NT2/D1 (cell line): ENCODE results near the gene POLR1H.
"Not testable (repeated sequence)": the region's sequence is repeated elsewhere in the genome, so short reads cannot be mapped to it uniquely, and the experiment has no call there.

Experiments used
- DNase-seq: peaks from one replicate; pipeline ENCODE4 v3.0.0-alpha.2; 2011; ENCODE audit warnings: low read depth, low spot score
- H3K27me3 ChIP-seq: 2 replicates; pipeline ENCODE4 v1.6.0; 2011; ENCODE audit warnings: mild to moderate bottlenecking; ENCODE audit not compliant: insufficient read length, insufficient read depth
- H3K36me3 ChIP-seq: 2 replicates; pipeline ENCODE4 v1.6.1; 2011; ENCODE audit warnings: mild to moderate bottlenecking, low read length, mixed read lengths; ENCODE audit not compliant: insufficient read depth, insufficient read length
- H3K4me1 ChIP-seq: 2 replicates; pipeline ENCODE4 v1.5.1; 2011; ENCODE audit not compliant: insufficient read depth, insufficient read length
- H3K4me3 ChIP-seq: 2 replicates; pipeline ENCODE4 v1.5.1; 2011; ENCODE audit warnings: low read depth; ENCODE audit not compliant: insufficient read length
- H3K9ac ChIP-seq: 2 replicates; pipeline ENCODE4 v1.6.0; 2011; ENCODE audit warnings: low read depth; ENCODE audit not compliant: insufficient read length
- H3K9me3 ChIP-seq: 2 replicates; pipeline ENCODE4 v1.5.1; 2011; ENCODE audit warnings: mild to moderate bottlenecking, low read length; ENCODE audit not compliant: insufficient read depth
- SUZ12 ChIP-seq: IDR thresholded peaks from 2 replicates; pipeline ENCODE4 v1.6.1; 2011; ENCODE audit not compliant: insufficient read length, insufficient read depth; ENCODE audit errors: extremely low read depth
- YY1 ChIP-seq: IDR thresholded peaks from 2 replicates; pipeline ENCODE4 v1.6.1; 2011; ENCODE audit not compliant: insufficient read length, insufficient read depth
- ZNF274 ChIP-seq: IDR thresholded peaks from 2 replicates; pipeline ENCODE4 v1.6.1; 2011; ENCODE audit warnings: mild to moderate bottlenecking, low read depth, low read length

POLR1H gene

DNA sequence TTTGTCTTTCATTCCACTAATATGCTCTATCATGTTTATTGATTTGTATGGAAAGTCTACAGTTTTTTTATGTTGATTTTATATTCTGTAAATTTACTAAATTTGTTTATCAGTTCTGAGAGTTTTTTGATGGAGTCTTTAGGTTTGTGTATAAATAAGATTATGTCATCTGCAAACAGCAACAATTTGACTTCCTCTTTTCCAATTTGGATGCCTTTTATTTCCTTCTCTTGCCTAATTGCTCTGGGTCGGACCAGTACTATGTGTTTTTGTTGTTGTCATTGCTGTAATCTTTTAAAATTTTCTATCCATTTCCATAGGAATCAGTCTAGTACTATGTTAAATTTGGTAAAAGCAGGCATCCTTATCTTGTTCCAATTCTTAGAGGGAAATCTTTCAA is 31.5 kb upstream of the POLR1H start:
- Histone ChIP-seq H3K36me3 (peaks cover 2% of the 10 kb centered on the region), H3K9me3 (no peaks in the 10 kb centered on the region), H3K4me1 (no peaks in the 10 kb centered on the region), H3K9ac (no peak overlapping the region), H3K4me3 (no peak overlapping the region), H3K27me3 (no peaks in the 10 kb centered on the region)
- no peak for DNase-seq
- TF ChIP-seq YY1, result no peak
- no peak for TF ChIP-seq ZNF274
- no peak for TF ChIP-seq SUZ12

DNA sequence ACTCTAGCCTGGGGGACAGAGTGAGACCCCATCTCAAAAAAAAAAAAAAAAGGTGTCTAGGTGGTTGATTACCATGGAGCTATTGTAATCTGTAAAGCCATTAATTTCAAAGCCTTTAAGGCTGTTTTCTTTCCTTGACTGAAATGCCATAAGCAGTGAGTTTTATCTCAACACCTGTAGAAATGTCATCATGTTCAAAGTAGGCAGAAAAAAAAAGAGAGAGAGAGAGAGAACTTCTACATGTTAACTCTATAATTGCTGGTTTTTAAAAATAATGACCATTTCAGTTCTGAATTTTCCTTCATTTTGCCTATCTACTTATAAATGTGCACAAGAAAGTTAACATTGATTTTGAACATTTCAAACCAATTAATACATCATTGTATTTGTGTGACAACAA is 29.7 kb upstream of the POLR1H start:
- no peak overlapping the region for H3K9ac ChIP-seq
- H3K36me3 ChIP-seq, result peaks cover 5% of the 10 kb centered on the region
- no peaks in the 10 kb centered on the region for H3K9me3 ChIP-seq
- H3K4me3 ChIP-seq, result no peak overlapping the region
- no peaks in the 10 kb centered on the region for H3K27me3 ChIP-seq
- H3K4me1 ChIP-seq, result no peaks in the 10 kb centered on the region
- TF ChIP-seq SUZ12, result no peak
- TF ChIP-seq ZNF274, result no peak
- no peak for TF ChIP-seq YY1
- no peak for DNase-seq

DNA sequence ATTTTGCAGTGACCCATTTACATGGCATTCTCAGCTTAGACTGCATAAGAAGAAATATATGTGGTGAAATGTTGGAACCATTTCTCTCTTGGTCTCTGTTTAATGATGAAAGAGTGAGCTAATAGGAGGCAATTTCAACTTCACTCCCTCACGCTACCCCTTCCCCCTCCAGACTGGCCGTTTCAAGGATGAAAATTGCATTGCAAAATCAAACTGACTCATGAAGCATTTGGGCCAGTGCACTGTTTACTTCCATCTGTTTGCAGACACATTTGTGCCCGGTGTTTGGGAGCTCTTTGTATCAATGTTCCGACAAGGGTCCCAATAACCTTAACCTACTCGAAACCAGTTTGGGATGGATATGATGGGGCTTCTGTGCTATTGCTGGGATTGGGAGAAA is 27.6 kb upstream of the POLR1H start:
- H3K4me3 ChIP-seq, H3K36me3 ChIP-seq, H3K9ac ChIP-seq, H3K4me1 ChIP-seq, DNase-seq, H3K27me3 ChIP-seq, H3K9me3 ChIP-seq: not testable (repeated sequence)

DNA sequence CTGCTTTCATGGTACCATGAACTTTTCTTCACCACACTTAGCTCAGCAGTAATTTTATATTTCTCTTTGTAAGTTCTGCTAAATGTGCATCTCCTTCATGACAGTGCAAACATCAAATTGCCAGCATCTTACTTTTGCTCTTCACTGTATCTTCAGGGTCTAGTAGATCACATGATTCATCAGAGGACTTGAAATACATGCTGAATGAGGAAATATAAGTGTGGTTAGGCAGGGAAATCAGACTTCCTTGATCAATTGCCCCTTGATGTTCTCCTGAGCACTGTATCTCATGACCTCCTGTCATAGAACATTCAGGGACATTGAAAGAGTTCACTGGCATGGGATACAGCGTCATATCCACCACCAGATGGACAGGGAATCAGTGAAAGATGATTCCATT is 25.3 kb upstream of the POLR1H start:
- no peak for DNase-seq
- H3K4me3 ChIP-seq, result no peak overlapping the region
- H3K9me3 ChIP-seq, result no peaks in the 10 kb centered on the region
- H3K36me3 ChIP-seq, result peaks cover 5% of the 10 kb centered on the region
- H3K9ac ChIP-seq, result no peak overlapping the region
- TF ChIP-seq ZNF274 (no peak), SUZ12 (no peak), YY1 (no peak)
- no peaks in the 10 kb centered on the region for H3K27me3 ChIP-seq
- no peaks in the 10 kb centered on the region for H3K4me1 ChIP-seq

DNA sequence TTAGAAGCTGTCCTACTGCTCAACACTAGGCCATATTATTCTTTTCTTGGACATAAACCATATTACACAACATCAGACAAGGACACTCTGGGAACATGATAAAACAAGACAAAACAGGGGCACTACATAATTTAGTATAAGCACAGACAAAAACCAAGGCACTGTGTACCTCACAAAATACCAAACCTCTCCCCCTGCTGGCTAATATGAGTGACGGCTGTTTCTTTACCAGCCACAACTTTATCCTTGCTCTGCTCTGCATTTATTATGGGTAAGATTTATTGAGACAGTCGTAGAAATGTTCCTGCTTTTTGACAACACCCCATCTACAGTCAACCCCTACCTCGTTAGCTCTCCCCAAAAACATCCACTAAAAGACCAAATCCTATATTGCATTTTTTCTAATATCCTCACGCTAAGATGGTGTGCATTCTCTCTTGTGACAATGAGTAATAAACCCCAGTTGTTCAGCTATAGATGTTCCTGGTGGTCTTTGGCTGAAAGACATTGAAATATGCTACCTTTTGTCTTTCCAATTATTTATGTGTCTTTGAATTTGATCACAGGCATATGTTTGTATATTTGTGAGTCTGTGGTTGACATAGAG is 23.8 kb upstream of the POLR1H start:
- TF ChIP-seq YY1, result no peak
- TF ChIP-seq SUZ12, result no peak
- H3K9me3 ChIP-seq, result no peaks in the 10 kb centered on the region
- H3K4me3 ChIP-seq, result no peak overlapping the region
- peaks cover 5% of the 10 kb centered on the region for H3K36me3 ChIP-seq
- no peak for DNase-seq
- no peaks in the 10 kb centered on the region for H3K4me1 ChIP-seq
- H3K27me3 ChIP-seq, result no peaks in the 10 kb centered on the region
- H3K9ac ChIP-seq, result no peak overlapping the region

DNA sequence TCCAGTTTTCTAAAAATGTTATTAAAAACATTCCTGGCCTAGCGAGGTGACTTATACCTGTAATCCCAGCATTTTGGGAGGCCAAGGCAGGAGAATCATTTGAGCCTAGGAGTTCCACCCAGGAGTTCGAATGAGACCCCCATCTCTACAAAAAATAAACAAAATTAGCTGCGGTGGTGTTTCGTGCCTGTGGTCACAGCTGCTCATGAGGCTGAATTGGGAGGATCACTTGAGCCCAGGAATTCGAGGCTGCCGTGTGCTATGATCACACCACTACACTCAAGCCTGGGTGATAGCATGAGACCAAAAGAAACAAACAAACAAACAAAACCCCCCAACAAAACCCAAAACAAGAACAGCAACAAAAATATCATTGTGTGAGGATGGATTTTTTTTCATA is 19.8 kb upstream of the POLR1H start:
- H3K9ac ChIP-seq, result no peak overlapping the region
- no peaks in the 10 kb centered on the region for H3K27me3 ChIP-seq
- no peaks in the 10 kb centered on the region for H3K9me3 ChIP-seq
- no peaks in the 10 kb centered on the region for H3K4me1 ChIP-seq
- TF ChIP-seq YY1, result no peak
- no peak for TF ChIP-seq SUZ12
- TF ChIP-seq ZNF274, result no peak
- H3K4me3 ChIP-seq, result no peak overlapping the region
- no peaks in the 10 kb centered on the region for H3K36me3 ChIP-seq
- DNase-seq, result no peak

DNA sequence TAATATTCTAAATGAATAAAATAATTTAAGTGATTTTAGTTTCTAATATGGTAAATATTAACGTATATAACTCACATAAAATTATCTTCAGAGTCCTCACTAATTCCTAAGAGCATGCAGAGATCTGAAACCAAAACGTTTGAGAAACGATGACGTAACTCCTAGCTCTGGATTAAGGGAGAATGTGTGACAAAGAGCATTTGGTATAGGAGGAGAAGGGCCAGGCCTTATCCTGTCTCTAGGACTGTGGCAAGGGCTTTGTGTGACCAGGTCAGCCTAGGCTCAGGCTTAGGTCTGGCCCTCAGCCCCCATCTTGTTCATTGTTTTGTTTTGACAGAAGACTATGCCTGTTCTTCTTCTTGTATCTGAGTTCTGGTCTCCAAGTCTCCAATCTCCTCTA is 19.2 kb upstream of the POLR1H start:
- H3K36me3 ChIP-seq, result no peaks in the 10 kb centered on the region
- no peak overlapping the region for H3K9ac ChIP-seq

DNA sequence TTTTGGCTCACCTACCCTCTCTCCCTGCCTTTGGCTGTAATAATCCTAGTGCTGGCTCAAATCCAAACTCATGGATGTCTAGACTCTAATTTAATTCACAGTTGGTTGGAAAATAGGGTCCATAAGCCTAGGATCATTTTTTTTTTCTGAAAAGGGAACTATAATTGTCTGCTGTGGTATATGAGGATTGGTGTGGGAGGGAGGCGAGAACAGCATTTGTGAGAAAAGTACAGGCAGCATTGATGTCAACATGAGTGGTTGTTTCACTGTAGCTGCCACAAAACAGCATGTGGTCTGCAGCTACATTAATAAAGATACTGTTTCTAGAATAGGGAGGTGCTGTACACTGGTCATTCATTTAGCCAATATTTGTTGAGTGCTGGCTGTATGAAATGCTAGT is 18.6 kb upstream of the POLR1H start:
- H3K27me3 ChIP-seq, result no peaks in the 10 kb centered on the region

More for the DNA sequence above, 19.2 kb upstream of the POLR1H start:
- H3K9me3 ChIP-seq, result no peaks in the 10 kb centered on the region
- no peak for DNase-seq
- no peak overlapping the region for H3K4me3 ChIP-seq
- H3K27me3 ChIP-seq, result no peaks in the 10 kb centered on the region
- TF ChIP-seq ZNF274 (no peak), SUZ12 (no peak), YY1 (no peak)
- H3K4me1 ChIP-seq, result no peaks in the 10 kb centered on the region

More for the DNA sequence above, 18.6 kb upstream of the POLR1H start:
- no peaks in the 10 kb centered on the region for H3K9me3 ChIP-seq
- H3K4me3 ChIP-seq, result no peak overlapping the region
- DNase-seq, result no peak
- no peak for TF ChIP-seq ZNF274
- TF ChIP-seq SUZ12, result no peak
- TF ChIP-seq YY1, result no peak
- H3K36me3 ChIP-seq, result no peaks in the 10 kb centered on the region
- H3K9ac ChIP-seq, result no peak overlapping the region
- no peaks in the 10 kb centered on the region for H3K4me1 ChIP-seq
